HS-27A (cell line): Measurements from ENCODE around the gene ECM1.

Source experiments
- DNase-seq: peaks from one replicate; pipeline ENCODE4 v3.0.0-alpha.2; 2012; ENCODE audit warnings: low read depth, missing footprints

Gene ECM1

GRCh38 chr1:150512846-150513245 lies 4.9 kb downstream of the ECM1 start:
- DNase-seq, result no peak

DNA sequence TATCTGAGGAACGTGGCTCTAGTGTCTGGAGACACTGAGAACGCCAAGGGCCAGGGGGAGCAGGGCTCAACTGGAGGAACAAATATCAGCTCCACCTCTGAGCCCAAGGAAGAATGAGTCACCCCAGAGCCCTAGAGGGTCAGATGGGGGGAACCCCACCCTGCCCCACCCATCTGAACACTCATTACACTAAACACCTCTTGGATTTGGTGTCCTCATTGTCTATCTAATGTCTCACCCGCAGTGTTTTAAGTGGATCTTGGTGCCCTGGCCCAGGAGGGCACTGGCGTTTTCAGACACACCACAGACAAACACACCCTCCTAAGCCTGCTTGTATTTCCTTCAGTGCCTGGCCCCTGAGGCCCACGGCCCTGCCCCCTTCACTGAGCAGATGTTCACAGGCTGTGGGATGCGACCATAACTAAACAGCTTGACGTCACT lies 5.5 kb downstream of the ECM1 start:
- DNase-seq, result no peak

- no peak for DNase-seq
These were observed 6.4 kb downstream of the ECM1 start for GRCh38 chr1:150514260-150514659.

DNA sequence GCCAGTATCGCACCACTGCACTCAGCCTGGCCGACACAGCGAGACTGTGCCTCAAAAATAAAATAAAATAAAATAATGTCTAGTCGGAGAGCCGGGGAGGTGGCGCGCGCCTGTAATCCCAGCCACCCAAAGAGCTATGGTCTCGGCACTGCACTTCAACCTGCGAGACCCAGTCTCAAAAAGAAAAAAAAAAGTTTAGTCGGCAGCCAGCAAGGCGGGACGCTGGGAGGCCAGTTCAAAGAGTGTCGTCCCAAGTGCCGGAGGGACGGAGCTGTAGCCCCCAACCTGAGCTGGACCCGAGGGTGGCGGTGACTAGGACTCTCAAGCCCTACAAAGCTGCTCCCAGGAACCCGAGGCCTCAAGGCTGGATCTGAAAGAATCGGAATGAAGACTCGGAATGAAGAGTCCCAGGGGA lies 7.0 kb downstream of the ECM1 start:
- no peak for DNase-seq

GRCh38 chr1:150515328-150516049 lies 7.6 kb downstream of the ECM1 start, which contains the start of gene FALEC:
Gene FALEC (plus strand): TSS chr1:150515752.
- DNase-seq, result peak; percentile 83

GRCh38 chr1:150516050-150516591 lies 8.2 kb downstream of the ECM1 start:
- no peak for DNase-seq

DNA sequence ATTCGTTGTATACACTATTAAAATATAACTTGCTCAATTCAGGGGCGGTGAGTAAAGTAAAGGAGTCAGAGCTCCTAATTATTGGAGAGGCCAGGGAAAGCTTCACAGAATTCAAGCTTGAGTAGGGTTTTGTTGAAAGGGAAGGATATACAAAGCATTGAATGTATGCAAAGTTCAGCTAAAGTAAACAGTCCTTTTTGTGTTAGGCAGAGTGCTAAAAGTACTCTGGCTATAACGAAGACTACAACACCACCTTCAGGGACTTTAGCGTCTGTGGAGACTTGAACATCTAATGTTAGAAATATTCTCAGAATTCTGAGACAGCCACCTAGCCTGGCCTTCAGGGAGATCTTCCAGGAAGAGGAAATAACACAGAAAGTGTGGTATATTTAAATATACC lies 8.7 kb downstream of the ECM1 start:
- no peak for DNase-seq

- DNase-seq, result no peak
These were observed 13.5 kb downstream of the ECM1 start for GRCh38 chr1:150521196-150521968.

- no peak for DNase-seq
These were observed 17.4 kb downstream of the ECM1 start for GRCh38 chr1:150525348-150525747.

GRCh38 chr1:150528196-150528595 lies 20.3 kb downstream of the ECM1 start:
- DNase-seq, result no peak

- DNase-seq, result no peak
These were observed 21.1 kb downstream of the ECM1 start for GRCh38 chr1:150529017-150529416.

DNA sequence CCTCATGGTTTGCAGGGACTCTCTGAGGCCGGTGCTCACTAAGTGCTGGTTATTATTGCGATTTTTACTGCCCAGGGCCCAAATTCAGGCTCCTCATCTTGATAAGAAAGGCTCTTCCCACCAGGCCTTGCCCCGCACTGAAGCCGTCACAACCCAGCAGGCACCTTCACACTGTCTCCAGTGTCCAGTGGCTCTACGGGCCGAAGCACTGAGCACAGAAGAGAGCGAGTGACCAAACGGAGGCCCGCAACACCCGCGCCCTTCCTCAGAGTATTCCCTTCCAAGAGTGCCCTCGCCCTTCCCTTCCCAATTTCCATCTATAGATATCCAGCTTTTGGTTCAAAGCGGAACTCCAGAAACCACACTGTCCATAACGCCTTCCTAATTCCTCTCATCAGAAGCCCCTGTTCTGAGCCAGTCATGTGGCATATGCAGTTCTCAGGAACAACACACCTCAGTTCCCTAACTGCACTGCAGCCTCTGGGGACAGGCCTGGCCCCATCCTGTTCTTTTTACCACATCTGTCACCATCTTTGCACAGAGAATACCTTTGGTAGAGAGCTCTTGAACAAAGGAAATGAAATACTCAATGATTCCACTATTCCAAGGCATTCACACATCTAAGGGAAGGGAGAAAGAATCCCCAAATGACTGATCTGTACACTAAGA lies 22.7 kb downstream of the ECM1 start:
- DNase-seq, result no peak

DNA sequence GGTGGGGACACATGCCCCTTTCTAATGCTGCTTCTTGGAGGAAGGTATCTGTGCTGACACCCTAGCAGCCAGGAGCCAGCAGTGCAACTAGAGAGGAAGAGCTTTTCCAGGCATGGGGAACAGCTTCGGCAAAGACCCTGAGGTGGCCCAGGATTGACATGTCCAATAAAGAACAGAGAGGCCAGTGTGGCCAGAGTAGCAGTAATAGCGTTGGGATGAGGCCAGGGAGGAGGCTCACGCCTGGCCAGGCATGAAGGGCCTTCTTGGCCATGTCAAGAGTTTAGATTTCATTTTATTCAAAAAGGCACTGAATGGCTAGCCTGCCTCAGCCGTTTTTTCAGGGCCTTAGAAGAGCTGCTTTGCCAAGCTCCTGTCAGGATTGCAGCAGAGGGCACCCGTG lies 25.0 kb downstream of the ECM1 start:
- no peak for DNase-seq

GRCh38 chr1:150534002-150534401 lies 26.1 kb downstream of the ECM1 start:
- no peak for DNase-seq

- DNase-seq, result no peak
These were observed 27.8 kb downstream of the ECM1 start for GRCh38 chr1:150535511-150536287.

GRCh38 chr1:150536836-150537731 lies 29.2 kb downstream of the ECM1 start:
- DNase-seq, result no peak

DNA sequence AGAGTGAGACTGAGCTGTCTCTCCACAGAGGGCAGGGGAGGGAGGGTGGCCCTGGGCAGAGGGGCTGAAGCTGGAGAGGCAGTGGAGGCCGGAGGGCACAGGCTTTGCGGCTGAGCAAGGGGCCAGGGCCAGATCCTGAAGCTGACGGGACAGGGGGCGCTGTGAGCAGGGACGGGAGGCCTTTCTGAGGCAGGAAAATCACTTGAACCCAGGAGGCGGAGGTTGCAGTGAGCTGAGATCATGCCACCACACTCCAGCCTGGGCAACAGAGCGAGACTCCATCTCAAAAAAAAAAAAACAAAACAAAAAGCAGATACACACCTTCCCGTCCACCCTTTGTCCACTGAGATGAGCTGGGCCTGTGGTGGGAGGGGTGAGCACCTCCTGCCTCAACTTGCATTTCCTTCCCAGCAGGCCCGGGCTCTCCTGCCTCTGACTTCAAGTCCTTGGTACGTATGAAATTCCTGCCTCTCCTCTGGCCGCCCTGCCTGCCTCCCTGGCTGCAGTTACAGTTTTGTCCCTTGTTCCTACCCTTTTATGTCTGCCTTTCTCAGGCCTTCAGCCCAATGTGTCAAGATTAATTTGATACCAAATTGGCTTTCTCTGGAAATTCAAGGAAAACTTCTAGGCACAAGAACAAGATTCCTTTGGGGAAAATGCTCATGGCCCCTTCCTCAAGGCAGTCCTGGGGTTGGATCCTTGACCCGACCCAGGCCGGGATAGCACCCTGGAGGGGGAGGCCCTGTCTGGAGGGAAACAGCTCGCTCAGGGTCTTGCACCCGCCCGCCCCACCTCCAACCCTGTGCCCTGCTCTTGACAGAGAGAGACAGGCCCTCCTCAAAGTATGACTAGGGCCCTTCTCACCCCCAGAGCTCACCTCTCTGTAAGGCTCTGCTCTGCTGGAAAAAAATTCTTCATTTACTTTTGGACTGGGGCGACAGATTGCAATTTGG lies 30.1 kb downstream of the ECM1 start:
- no peak for DNase-seq

DNA sequence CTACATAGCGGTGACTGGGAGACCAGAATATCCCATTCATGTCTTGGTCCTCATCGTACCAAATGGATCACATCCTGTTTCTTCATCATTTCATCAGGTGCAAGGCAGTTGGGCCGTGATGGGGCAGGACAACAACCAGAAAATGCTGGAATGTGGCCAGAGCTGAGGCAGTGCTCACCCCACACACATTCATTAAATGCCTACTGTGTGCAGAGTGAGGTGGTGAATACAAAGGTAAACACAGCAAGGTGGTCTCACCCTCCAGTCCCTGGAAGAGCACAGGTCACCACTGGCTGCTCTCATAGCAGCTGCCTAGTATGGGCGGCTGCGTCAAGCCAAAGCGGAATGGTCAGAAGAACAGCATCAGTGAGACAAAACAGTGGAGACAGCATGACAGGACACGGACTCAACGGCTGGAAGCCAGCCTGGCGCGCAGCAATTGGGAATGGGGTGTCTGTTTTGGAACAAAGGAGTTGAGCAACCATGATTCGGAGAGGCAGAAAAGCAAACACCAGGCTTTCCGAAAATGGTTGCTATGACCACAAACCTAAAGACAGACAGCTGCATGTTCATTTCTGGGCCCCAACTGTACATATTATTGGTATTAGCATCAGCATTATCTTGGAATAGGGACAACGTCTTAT lies 35.7 kb downstream of the ECM1 start:
- no peak for DNase-seq

- no peak for DNase-seq
These were observed 36.3 kb downstream of the ECM1 start for GRCh38 chr1:150544204-150544603.
